Neuron (in vitro differentiated cells): ENCODE data around the gene CLTRN.
"Not testable (repeated sequence)": the region's sequence is repeated elsewhere in the genome, so short reads cannot be mapped to it uniquely, and the experiment has no call there.

Experiments
- H2AFZ ChIP-seq: one replicate; pipeline ENCODE4 v1.6.1; 2013; ENCODE audit warnings: low read depth, mild to moderate bottlenecking, inconsistent platforms, low read length, moderate library complexity
- H3K27me3 ChIP-seq: one replicate; pipeline ENCODE4 v1.6.1; 2013; ENCODE audit warnings: low read length; ENCODE audit not compliant: insufficient read depth
- H3K36me3 ChIP-seq: one replicate; pipeline ENCODE4 v1.6.1; 2013; ENCODE audit warnings: low read length; ENCODE audit not compliant: insufficient read depth
- H3K4me1 ChIP-seq: one replicate; pipeline ENCODE4 v1.6.1; 2013; ENCODE audit warnings: low read length; ENCODE audit not compliant: insufficient read depth
- H3K4me3 ChIP-seq: 2 replicates; pipeline ENCODE4 v1.5.1; 2013; ENCODE audit warnings: mild to moderate bottlenecking, low read length, moderate library complexity
- H3K9me3 ChIP-seq: one replicate; pipeline ENCODE4 v1.6.1; 2013; ENCODE audit warnings: low read length

Gene CLTRN, protein sequence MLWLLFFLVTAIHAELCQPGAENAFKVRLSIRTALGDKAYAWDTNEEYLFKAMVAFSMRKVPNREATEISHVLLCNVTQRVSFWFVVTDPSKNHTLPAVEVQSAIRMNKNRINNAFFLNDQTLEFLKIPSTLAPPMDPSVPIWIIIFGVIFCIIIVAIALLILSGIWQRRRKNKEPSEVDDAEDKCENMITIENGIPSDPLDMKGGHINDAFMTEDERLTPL

DNA sequence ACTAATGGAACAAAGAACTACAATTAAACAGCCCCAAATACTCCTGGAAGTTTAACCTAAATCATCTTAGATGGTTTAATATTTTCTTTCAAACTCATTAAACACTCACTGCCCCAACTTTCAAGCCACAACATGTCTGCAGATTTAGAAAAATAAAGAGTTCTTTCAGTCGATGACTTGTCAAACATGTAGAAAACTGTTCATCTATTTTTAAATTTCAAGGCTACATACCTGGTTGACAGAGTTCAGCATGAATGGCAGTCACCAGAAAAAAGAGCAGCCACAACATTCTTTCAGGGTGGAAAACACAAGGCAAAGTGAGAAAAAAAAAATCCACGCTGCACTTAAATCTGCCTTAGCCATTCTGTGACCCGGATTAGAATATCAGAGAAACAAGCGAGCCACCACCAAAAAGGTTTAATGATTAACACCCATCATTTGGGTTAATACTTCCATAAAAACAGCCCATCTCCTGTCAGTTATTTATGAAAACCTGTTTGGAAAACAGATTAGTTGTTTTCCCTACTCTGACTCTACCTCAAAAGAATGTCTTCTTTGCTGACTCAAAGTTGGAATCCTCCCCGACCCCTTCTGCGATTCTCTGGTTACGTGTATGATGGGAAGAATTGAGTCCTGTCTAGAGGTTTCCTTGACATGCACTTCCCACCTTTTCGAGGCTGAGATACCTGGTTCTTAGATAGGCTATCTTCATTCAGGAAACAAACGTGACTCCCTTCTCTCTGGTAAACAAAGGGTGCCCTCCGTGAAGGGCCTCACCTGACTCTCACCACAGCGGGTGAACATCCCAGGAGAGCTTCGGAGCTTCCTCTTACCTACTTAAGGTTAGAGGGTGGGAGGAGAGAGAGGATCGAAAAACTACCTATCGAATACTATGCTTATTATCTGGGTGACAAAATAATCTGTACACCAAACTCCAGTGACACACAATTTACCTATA lies at the start of gene CLTRN:
Gene CLTRN, minus strand, starts transcription at position 319 of the 958 bp plus-strand sequence. Its CDS starts 30 bp downstream, at position 289.
- Histone ChIP-seq H3K4me3 (no peak within 1 kb of the TSS), H3K27me3 (peaks cover 2% of the 10 kb centered on the region), H3K9me3 (no peaks in the 10 kb centered on the region), H3K36me3 (no peaks in the 10 kb centered on the region), H3K4me1 (no peaks in the 10 kb centered on the region), H2AFZ (no peak within 1 kb of the TSS)

DNA sequence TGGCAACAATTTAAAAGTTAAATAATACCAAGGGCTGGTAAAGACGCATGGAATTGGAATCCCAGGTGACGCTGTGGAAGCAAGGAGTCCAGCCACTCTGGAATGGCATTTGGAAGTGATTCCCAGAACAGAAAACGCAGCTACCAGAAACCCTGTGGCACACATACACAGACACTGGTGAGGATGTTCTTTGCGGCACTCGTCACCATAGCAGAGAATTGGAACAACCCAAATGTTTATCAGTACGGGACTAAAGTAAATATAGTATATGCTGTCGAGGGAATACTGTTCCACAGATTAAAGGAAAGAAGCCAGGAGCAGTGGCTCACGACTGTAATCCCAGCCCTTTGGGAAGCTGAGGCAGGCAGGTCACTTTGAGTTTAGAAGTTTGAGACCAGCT lies 39.7 kb upstream of the CLTRN start:
- not testable (repeated sequence) for H3K4me1 ChIP-seq, H3K4me3 ChIP-seq, H2AFZ ChIP-seq, H3K9me3 ChIP-seq, H3K36me3 ChIP-seq, H3K27me3 ChIP-seq

DNA sequence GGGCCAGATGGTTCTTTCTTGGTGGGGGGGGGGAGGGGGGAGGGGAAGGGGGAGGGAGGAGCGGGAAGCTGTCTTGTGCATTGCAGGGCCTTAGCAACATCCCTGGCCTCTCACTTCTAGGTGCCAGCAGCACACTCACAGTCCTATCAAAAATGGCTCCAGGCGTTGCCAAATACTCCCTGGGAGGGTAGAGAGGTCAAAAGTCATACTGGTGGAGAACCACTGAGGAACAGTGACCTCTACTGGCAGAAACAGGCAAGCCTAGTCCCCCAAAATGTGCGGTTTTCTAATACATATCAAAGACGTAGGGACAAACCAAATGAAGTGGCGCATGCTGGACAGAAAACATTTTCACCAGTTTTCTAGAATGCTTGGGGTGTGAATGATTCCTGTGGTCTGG lies 39.2 kb upstream of the CLTRN start:
- H3K9me3 ChIP-seq, H3K4me3 ChIP-seq, H3K27me3 ChIP-seq, H3K36me3 ChIP-seq, H2AFZ ChIP-seq, H3K4me1 ChIP-seq: not testable (repeated sequence)

DNA sequence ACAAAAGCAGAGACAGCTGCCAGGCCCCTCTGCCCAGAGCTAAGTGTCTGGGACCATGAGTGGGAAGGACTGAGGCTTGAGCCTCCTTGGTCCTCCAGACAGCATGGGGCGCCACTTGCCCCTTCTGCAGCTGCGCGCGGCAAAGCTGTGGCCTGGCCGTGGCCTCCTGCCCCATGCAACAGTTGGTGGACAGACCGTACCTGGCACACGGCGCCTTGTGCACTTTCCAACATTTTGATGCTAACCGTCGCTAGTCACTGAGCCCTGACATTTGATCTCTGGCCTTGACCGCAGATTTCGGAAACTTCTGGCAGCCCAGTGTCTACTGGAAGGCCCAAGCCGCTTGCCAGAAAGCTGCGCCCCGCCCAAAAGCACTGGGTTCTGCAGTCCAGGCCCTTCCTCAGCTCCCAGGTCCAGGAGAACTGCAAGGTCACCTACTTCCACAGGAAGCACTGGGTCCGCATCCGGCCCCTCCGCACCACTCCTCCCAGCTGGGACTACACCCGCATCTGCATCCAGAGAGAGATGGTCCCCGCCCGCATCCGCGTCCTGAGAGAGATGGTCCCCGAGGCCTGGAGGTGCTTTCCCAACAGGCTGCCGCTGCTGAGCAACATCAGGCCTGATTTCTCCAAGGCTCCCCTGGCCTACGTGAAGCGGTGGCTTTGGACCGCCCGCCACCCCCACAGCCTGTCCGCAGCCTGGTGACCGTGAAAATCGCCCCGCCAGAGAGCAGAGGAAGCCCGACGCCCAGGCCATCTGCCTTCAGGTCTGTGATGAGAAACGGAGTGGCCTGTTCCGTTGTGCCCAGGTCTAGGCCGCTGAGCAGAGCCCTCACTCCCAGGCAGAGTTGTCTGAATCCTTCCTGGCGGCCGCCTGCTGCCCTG lies 38.1 kb upstream of the CLTRN start:
- no peaks in the 10 kb centered on the region for H3K4me1 ChIP-seq
- peaks cover 5% of the 10 kb centered on the region for H3K36me3 ChIP-seq
- H3K9me3 ChIP-seq = peaks cover 2% of the 10 kb centered on the region
- no peak overlapping the region for H3K4me3 ChIP-seq
- H2AFZ ChIP-seq = no peak overlapping the region
- H3K27me3 ChIP-seq = no peaks in the 10 kb centered on the region

DNA sequence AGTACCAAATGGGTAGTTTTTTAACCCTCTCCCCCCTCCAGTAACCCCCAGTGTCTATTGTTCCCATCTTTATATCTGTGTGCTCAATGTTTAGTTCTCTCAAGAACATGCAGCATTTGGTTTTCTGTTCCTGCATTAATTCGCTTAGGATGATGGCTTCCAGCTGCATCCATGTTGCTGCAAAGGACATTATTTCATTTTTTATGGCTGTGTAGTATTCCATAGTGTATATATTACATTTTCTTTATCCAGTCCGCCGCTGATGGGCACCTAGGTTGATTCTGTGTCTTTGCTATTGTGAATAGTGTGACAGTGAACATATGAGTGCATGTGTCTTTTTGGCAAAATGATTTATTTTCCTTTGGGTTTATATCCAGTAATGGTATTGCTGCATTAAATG lies 31.9 kb upstream of the CLTRN start:
- Histone ChIP-seq H2AFZ (no peak overlapping the region), H3K9me3 (peaks cover 2% of the 10 kb centered on the region), H3K4me3 (no peak overlapping the region), H3K27me3 (no peaks in the 10 kb centered on the region), H3K36me3 (peaks cover 2% of the 10 kb centered on the region), H3K4me1 (no peaks in the 10 kb centered on the region)

DNA sequence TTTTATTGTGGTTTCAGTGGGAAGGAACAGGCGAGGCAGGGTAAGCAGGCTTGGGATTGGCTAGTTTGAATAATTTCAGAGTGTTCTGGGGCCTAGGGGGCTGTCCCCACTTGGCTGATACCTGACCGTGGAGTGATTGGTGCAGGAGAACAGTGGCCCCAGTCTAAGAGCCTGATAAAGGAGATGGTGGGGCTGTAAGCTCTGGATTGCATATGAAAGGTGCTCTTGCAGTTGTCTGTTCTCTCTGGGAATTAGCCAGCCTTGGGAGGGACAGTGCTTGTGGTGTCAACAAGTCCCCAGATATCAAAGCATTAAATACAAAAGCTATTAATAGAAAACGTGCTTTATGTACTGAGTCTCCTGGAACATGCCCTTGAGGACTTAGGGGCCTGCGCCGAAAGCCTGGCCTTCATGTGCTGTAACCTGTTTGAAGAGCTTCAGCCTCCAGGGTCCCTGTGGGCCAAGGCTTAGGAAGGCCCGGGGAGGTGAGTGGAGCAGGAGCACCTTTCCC lies 30.4 kb upstream of the CLTRN start:
- H3K9me3 ChIP-seq = no peaks in the 10 kb centered on the region
- H3K27me3 ChIP-seq = no peaks in the 10 kb centered on the region
- H3K4me1 ChIP-seq = no peaks in the 10 kb centered on the region
- H2AFZ ChIP-seq = no peak overlapping the region
- H3K4me3 ChIP-seq = no peak overlapping the region
- H3K36me3 ChIP-seq = peaks cover 7% of the 10 kb centered on the region

DNA sequence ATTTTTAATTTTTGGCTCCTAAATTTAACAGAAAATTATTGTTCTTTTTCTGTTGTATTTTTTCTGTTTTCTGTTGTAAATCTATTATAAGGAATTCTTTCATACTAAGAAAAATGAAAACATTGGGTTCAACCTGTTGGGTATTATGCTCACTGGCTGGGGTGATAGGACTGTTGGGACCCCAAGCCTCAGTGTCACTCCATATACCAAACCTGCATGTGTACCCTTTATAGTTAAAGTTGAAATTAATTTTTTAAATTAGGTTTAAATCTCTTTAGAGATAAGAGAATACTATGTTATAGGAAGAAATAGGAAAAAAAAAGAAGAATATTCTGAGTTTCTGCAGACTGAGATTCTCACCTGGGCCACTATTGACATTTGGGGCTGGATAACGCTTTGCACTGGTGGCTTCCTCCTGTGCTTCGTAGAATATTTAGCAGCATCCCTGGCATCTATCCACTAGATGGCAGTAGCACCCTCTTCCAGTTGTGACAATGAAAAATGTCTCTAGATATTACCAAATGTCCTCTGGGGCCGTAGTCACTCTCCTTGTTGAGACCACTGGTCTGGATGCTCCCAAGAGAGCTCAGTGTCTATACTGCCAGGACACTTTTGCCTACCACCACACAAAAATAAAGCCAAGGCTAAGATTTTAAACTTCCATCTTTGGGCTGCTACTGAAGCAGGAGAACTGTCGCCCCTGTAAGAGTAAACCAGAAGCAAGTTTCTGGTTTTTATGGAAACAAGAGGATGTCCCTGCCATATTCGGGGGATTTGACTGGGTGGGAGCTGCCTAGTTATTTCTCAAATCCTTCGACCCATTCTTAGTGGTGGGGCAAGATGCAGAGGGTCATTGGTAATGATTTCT lies 22.4 kb upstream of the CLTRN start:
- Histone ChIP-seq H3K4me3 (no peak overlapping the region), H3K27me3 (no peaks in the 10 kb centered on the region), H3K36me3 (peaks cover 7% of the 10 kb centered on the region), H2AFZ (no peak overlapping the region), H3K9me3 (no peaks in the 10 kb centered on the region), H3K4me1 (no peaks in the 10 kb centered on the region)

DNA sequence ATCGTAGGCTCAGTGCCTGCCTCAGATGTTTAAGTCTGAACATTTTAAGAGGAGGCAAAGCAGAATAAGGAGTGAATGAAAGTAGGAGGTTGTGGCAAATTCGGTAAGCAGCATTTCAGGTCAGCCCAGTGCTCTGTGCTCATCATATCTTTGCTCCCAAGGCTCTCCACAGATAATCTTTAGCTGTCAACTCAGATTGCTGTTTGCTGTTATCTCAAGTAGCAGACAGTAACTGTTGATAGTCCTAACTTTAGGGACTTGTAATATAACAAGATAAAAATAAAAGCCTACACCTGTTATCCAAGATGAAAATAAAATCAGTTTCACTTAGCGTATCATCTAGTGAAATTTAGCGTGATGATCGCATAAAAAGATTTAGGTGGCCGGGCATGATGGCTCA lies 18.6 kb upstream of the CLTRN start:
- Histone ChIP-seq H3K9me3 (no peaks in the 10 kb centered on the region), H2AFZ (no peak overlapping the region), H3K27me3 (peaks cover 6% of the 10 kb centered on the region), H3K4me1 (no peaks in the 10 kb centered on the region), H3K36me3 (no peaks in the 10 kb centered on the region), H3K4me3 (no peak overlapping the region)

DNA sequence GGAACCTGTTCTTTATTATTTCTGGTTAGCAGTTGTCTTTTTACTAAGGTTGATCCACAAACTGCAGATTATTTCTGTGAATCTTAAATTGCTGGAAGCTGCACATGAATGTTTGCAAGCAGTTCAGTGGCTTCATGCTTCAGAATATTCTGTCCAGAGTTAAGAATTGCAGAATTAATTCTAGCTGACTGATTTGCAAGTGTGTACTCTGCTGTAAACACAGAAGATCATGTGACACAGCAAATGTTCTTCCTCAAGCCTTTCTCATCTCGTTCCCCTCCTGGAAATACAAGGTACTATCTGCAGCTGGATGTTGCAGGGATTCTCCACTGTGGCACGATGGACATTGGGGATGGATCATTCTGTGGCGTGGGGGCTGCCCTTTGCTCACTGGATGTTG lies 16.8 kb upstream of the CLTRN start:
- Histone ChIP-seq H3K27me3 (peaks cover 6% of the 10 kb centered on the region), H3K36me3 (no peaks in the 10 kb centered on the region), H2AFZ (no peak overlapping the region), H3K9me3 (no peaks in the 10 kb centered on the region), H3K4me3 (no peak overlapping the region), H3K4me1 (no peaks in the 10 kb centered on the region)

DNA sequence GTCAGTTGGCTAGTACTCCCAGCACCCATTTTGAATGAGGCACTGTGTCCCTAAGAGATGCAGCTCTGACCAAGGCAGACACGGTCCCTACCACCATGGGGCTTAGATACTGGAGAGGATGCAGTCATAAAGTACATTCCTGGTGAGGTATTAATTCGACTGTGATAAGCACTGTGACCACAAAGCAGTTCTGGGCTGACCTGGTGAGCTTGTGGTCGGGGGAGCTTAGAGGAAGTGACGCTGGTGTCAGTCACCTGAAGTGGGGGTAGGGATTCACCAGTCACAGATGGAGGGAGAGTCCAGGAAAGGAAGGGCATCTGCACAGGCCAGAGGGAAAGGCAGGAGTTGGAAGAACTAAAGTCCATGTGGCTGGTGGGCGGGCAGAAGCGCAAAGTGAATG lies 15.8 kb upstream of the CLTRN start:
- no peaks in the 10 kb centered on the region for H3K4me1 ChIP-seq
- no peaks in the 10 kb centered on the region for H3K36me3 ChIP-seq
- no peak overlapping the region for H3K4me3 ChIP-seq
- no peak overlapping the region for H2AFZ ChIP-seq
- H3K9me3 ChIP-seq = no peaks in the 10 kb centered on the region
- peaks cover 6% of the 10 kb centered on the region for H3K27me3 ChIP-seq

DNA sequence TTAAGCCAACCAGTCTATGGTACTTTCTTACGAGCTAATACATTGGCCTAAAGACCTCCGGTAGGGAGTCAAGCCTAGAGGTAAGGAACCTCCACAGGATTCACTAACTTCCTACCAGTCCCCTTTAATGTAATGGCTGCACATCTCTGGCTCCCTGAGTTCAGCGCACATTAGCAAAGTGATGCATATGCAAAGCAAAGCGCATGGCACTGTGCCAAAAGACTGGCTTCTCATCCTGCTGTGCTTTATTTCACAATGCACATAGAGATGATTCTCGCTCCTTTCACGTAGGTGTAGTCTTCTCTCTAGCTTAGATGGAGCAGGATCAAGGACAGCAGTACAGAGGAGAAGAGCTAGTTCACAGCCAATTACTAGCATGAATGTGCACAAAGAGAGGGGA lies 14.6 kb upstream of the CLTRN start:
- Histone ChIP-seq H3K27me3 (peaks cover 6% of the 10 kb centered on the region), H3K9me3 (no peaks in the 10 kb centered on the region), H3K4me1 (no peaks in the 10 kb centered on the region), H2AFZ (no peak overlapping the region), H3K36me3 (no peaks in the 10 kb centered on the region), H3K4me3 (no peak overlapping the region)

DNA sequence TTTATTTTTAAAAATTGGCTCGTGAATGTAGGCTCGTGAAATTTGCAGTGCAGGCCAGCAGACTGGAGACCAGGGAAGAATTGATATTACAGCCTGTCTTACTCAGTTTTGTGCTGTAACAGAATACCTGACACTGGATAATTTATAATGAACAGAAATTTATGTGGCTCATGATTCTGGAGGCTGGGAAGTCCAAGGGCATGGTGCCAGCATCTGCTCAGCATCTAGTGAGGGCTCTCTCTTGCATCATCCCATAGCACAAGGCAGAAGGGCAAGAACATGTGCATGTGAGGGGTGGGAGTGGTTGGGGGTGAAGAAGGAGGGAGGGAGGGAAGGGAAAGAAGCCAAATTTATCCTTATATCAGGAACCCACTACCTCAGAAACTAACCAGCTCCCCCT lies 13.7 kb upstream of the CLTRN start:
- Histone ChIP-seq H3K4me3 (no peak overlapping the region), H2AFZ (no peak overlapping the region), H3K9me3 (no peaks in the 10 kb centered on the region)

More for the DNA sequence above, 13.7 kb upstream of the CLTRN start:
- H3K4me1 ChIP-seq = no peaks in the 10 kb centered on the region
- H3K36me3 ChIP-seq = no peaks in the 10 kb centered on the region
- H3K27me3 ChIP-seq = peaks cover 6% of the 10 kb centered on the region
